K562 (cell line): ENCODE measurements around the gene MYCBP. TPM values are rescaled to one million over a fixed set of nuclear protein-coding genes. Genes with fewer than 3 reads are reported as not detected.

Experiments
- CTBP1 ChIP-seq: fragments of 450-650 bp; IDR thresholded peaks from 2 replicates; pipeline ENCODE4 v1.6.1; 2016; ENCODE audit warnings: borderline replicate concordance
- E2F3 ChIP-seq: fragments of 250-450 bp; sonication (Bioruptor Pico); IDR thresholded peaks from 2 replicates; pipeline ENCODE4 v1.4.0; 2020; ENCODE audit warnings: mild to moderate bottlenecking
- EP300 ChIP-seq: IDR thresholded peaks from 2 replicates; pipeline ENCODE4 v1.6.1; 2012; ENCODE audit warnings: low read length, improper control_type of control experiment
- ILK ChIP-seq: fragments of 450-650 bp; IDR thresholded peaks from 2 replicates; pipeline ENCODE4 v1.6.1; 2016; ENCODE audit warnings: missing genetic modification characterization, low read depth, mild to moderate bottlenecking, missing compliant biosample characterization, moderate library complexity, borderline replicate concordance
- MECOM ChIP-seq: fragments of 250-450 bp; sonication (Bioruptor Pico); IDR thresholded peaks from 2 replicates; pipeline ENCODE4 v1.8.0; 2022; ENCODE audit warnings: inconsistent platforms
- NELFE ChIP-seq: IDR thresholded peaks from 2 replicates; pipeline ENCODE4 v1.6.1; 2011; ENCODE audit warnings: mild to moderate bottlenecking; ENCODE audit not compliant: insufficient read depth, insufficient read length
- POLR2A ChIP-seq: fragments of 450-650 bp; conservative IDR thresholded peaks from 2 replicates; pipeline ENCODE4 v1.6.1; 2016
- SIN3A ChIP-seq, 2 experiments: fragments of 150-350 bp in 1 of 2; IDR thresholded peaks; 2 replicates each; pipeline ENCODE4 v1.6.1; 2011 to 2016; ENCODE audit warnings: borderline replicate concordance in 2 of 2, low read depth in 2 of 2, low read length in 2 of 2, mild to moderate bottlenecking in 2 of 2, moderate library complexity in 2 of 2; ENCODE audit not compliant: control insufficient read depth in 1 of 2
- SREBF1 ChIP-seq: fragments of 150-350 bp; IDR thresholded peaks from 2 replicates; pipeline ENCODE4 v1.6.1; 2014; ENCODE audit warnings: antibody characterized with exemption, low read depth, low read length, borderline replicate concordance
- TEAD1 ChIP-seq, 2 experiments: fragments of 450-650 bp in 1 of 2; sonication (generic) in 1 of 2; formaldehyde crosslinking; IDR thresholded peaks; 2 replicates each; pipeline versions ENCODE4 v1.4.0 to v1.8.0; 2020 to 2022; ENCODE audit warnings: mild to moderate bottlenecking in 2 of 2, missing genetic modification reagents in 1 of 2
- YBX1 ChIP-seq: fragments of 450-650 bp; IDR thresholded peaks from 2 replicates; pipeline ENCODE4 v1.7.1; 2016; ENCODE audit warnings: mild to moderate bottlenecking
- ZC3H11A ChIP-seq: IDR thresholded peaks from 2 replicates; pipeline ENCODE4 v1.6.1; 2012; ENCODE audit warnings: low read depth, low read length, improper control_type of control experiment
- ZC3H8 ChIP-seq: fragments of 450-650 bp; IDR thresholded peaks from 2 replicates; pipeline ENCODE4 v1.6.1; 2017
- ZNF175 ChIP-seq: fragments of 200-800 bp; sonication (Bioruptor generic); IDR thresholded peaks from 2 replicates; pipeline ENCODE4 v1.6.1; 2016; ENCODE audit warnings: low read depth, mild to moderate bottlenecking, missing genetic modification characterization, missing compliant biosample characterization
- ZNF444 ChIP-seq: fragments of 250-450 bp; sonication (Bioruptor Pico); IDR thresholded peaks from 2 replicates; pipeline ENCODE4 v1.4.0; 2020; ENCODE audit warnings: mild to moderate bottlenecking, moderate library complexity
- ZNF583 ChIP-seq: fragments of 250-450 bp; sonication (Bioruptor Pico); IDR thresholded peaks from 2 replicates; pipeline ENCODE4 v1.4.0; 2020
- ZNF785 ChIP-seq: fragments of 250-450 bp; sonication (Bioruptor Pico); IDR thresholded peaks from 2 replicates; pipeline ENCODE4 v1.4.0; 2020; ENCODE audit warnings: mild to moderate bottlenecking
- polyA plus RNA-seq, 8 experiments: library from polyadenylated mRNA; depleted of rRNA in 4 of 8; stranded (reverse) in 5 of 8; unstranded in 3 of 8; fragments of >200 nt; fragmentation: Nextera tagmentation in 2 of 8; fragmentation: Illumina TruSeq in 1 of 8; extraction: Ambion mirVana in 2 of 8; extraction: Trizol in 1 of 8; gene quantifications; 2 replicates each; pipeline versions ENCODE4 v1.2.1 to v1.2.3, GENCODE V29; 2011 to 2014; ENCODE audit warnings: inconsistent platforms in 1 of 8, missing spikeins in 1 of 8
- total RNA-seq, 7 experiments: library from RNA; depleted of rRNA in 6 of 7; stranded (reverse); fragments of >200 nt in 6 of 7; fragmentation: Illumina TruSeq in 2 of 7; extraction: Trizol in 2 of 7; gene quantifications; 2 replicates each; pipeline versions ENCODE4 v1.2.1 to v1.2.3, GENCODE V29; 2011 to 2021; ENCODE audit warnings: low replicate concordance in 1 of 7
- TF ChIP-seq, protein P1 (sequence below): fragments of 200-800 bp; sonication (Bioruptor generic); IDR thresholded peaks from 2 replicates; pipeline ENCODE4 v1.6.1; 2016; ENCODE audit warnings: missing genetic modification characterization, missing compliant biosample characterization
- TF ChIP-seq, protein P2 (sequence below): fragments of 450-650 bp; IDR thresholded peaks from 2 replicates; pipeline ENCODE4 v1.6.1; 2018; ENCODE audit not compliant: partially characterized antibody
- TF ChIP-seq, protein P3 (sequence below): fragments of 250-450 bp; sonication (Bioruptor Pico); IDR thresholded peaks from 2 replicates; pipeline ENCODE4 v1.8.0; 2021; ENCODE audit warnings: moderate library complexity, mild to moderate bottlenecking, inconsistent platforms

Gene MYCBP
- total and polyA plus RNA-seq, 9 of the 15 experiments (the other 6 are each of a cell fraction or from before 2014, with no cell fraction given): 32.3 to 253 (median 72.9) TPM

DNA sequence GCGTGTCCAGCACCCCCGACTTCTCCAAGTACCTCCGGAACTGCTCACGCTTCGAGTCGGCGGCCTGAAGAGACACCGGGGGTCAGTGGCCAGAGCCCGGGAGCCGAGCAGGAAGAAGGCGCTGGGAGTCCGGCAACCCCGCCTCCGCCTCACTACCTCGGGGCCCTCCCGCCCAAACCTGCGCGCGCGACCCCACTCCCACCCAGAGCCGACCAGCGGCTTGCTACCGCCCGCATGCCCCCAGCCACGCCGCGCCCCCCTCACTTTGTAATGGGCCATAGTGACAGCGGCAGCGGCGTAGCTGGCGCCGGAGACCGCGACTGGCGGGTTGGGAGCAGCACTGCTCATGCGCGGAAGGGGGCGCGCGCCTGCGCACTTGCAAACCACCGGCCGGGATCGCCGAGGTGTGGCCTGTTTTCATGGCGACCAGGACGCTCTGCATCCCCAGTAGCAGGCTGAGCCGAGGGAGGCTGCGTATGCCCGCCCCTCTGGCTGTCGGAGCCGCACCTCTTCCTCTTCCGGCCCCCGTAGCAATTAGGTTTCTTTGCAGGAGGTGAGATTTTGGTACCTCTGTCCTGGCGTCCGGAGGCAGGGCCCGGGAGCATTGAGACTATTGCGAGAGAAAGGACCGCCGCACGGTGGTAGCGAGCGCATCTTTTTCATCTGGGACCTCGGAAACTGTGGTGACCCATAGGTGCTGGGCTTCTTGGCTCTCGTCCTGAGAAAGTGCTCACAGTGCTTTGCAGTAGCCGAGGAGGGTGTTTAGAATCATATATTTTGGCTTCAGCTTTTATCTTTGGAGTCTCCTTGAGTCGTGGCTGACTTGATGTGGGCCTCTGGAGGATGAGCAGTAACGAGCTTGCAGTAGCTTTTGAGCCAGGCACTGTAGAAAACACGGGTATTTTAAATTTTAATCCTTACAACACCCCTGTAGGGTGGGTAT is at the start of gene MYCBP (continued):
- TF ChIP-seq, protein P1, sequence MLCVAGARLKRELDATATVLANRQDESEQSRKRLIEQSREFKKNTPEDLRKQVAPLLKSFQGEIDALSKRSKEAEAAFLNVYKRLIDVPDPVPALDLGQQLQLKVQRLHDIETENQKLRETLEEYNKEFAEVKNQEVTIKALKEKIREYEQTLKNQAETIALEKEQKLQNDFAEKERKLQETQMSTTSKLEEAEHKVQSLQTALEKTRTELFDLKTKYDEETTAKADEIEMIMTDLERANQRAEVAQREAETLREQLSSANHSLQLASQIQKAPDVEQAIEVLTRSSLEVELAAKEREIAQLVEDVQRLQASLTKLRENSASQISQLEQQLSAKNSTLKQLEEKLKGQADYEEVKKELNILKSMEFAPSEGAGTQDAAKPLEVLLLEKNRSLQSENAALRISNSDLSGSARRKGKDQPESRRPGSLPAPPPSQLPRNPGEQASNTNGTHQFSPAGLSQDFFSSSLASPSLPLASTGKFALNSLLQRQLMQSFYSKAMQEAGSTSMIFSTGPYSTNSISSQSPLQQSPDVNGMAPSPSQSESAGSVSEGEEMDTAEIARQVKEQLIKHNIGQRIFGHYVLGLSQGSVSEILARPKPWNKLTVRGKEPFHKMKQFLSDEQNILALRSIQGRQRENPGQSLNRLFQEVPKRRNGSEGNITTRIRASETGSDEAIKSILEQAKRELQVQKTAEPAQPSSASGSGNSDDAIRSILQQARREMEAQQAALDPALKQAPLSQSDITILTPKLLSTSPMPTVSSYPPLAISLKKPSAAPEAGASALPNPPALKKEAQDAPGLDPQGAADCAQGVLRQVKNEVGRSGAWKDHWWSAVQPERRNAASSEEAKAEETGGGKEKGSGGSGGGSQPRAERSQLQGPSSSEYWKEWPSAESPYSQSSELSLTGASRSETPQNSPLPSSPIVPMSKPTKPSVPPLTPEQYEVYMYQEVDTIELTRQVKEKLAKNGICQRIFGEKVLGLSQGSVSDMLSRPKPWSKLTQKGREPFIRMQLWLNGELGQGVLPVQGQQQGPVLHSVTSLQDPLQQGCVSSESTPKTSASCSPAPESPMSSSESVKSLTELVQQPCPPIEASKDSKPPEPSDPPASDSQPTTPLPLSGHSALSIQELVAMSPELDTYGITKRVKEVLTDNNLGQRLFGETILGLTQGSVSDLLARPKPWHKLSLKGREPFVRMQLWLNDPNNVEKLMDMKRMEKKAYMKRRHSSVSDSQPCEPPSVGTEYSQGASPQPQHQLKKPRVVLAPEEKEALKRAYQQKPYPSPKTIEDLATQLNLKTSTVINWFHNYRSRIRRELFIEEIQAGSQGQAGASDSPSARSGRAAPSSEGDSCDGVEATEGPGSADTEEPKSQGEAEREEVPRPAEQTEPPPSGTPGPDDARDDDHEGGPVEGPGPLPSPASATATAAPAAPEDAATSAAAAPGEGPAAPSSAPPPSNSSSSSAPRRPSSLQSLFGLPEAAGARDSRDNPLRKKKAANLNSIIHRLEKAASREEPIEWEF (CRISPR knock-in tag): no peak
- no peak for TF ChIP-seq ZNF444 (CRISPR knock-in tag)
- no peak for TF ChIP-seq MECOM
- TF ChIP-seq ZC3H8: no peak
- TF ChIP-seq CTBP1: peak; percentile 86
- TF ChIP-seq ILK (tag): no peak
- TF ChIP-seq ZNF583 (CRISPR knock-in tag): no peak
- TF ChIP-seq, protein P2, sequence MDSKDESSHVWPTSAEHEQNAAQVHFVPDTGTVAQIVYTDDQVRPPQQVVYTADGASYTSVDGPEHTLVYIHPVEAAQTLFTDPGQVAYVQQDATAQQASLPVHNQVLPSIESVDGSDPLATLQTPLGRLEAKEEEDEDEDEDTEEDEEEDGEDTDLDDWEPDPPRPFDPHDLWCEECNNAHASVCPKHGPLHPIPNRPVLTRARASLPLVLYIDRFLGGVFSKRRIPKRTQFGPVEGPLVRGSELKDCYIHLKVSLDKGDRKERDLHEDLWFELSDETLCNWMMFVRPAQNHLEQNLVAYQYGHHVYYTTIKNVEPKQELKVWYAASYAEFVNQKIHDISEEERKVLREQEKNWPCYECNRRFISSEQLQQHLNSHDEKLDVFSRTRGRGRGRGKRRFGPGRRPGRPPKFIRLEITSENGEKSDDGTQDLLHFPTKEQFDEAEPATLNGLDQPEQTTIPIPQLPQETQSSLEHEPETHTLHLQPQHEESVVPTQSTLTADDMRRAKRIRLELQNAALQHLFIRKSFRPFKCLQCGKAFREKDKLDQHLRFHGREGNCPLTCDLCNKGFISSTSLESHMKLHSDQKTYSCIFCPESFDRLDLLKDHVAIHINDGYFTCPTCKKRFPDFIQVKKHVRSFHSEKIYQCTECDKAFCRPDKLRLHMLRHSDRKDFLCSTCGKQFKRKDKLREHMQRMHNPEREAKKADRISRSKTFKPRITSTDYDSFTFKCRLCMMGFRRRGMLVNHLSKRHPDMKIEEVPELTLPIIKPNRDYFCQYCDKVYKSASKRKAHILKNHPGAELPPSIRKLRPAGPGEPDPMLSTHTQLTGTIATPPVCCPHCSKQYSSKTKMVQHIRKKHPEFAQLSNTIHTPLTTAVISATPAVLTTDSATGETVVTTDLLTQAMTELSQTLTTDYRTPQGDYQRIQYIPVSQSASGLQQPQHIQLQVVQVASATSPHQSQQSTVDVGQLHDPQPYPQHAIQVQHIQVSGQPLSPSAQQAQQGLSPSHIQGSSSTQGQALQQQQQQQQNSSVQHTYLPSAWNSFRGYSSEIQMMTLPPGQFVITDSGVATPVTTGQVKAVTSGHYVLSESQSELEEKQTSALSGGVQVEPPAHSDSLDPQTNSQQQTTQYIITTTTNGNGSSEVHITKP: peak; percentile 86
- peak; percentile 95 to 97 for TF ChIP-seq SIN3A (IDR thresholded peaks at IDR 0.05; ENCODE audit: borderline replicate concordance in 2 of 2, control insufficient read depth in 1 of 2, low read depth in 2 of 2, low read length in 2 of 2)
- 0 out of 2 replicates have a peak, but pooled peaks have one; percentile 27 for TF ChIP-seq EP300
- no peak for TF ChIP-seq ZNF175 (CRISPR knock-in tag)
- no peak for TF ChIP-seq ZC3H11A
- no peak for TF ChIP-seq SREBF1
- peak; percentile 76 for TF ChIP-seq POLR2A
- TF ChIP-seq ZNF785 (CRISPR knock-in tag): no peak
- TF ChIP-seq YBX1: no peak
- TF ChIP-seq, protein P3, sequence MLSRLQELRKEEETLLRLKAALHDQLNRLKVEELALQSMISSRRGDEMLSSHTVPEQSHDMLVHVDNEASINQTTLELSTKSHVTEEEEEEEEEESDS: no peak
- TF ChIP-seq TEAD1 (CRISPR knock-in tag; IDR thresholded peaks at IDR 0.05): 0 out of 4 replicates have a peak, but pooled peaks of 1 of the 2 experiments have one; percentile 51
- no peak for TF ChIP-seq NELFE
- peak; percentile 52; the same call in 1 of the 2 replicates for TF ChIP-seq E2F3
